GM12891 (cell line): Measurements from ENCODE around the gene ADO.

ENCODE experiments used
- POLR2A ChIP-seq: IDR thresholded peaks from 2 replicates; pipeline ENCODE4 v1.6.1; 2011; ENCODE audit warnings: low read depth, low read length, control low read depth
- POLR2AphosphoS5 ChIP-seq: IDR thresholded peaks from 2 replicates; pipeline ENCODE4 v1.6.1; 2011; ENCODE audit warnings: low read depth, low read length, control low read depth
- SPI1 ChIP-seq: IDR thresholded peaks from 2 replicates; pipeline ENCODE4 v1.6.1; 2011; ENCODE audit warnings: low read depth, low read length, control low read depth

GRCh38 chr10:62795762-62796161 is 8.8 kb upstream of the ADO start:
- TF ChIP-seq POLR2A = no peak
- TF ChIP-seq POLR2AphosphoS5 = no peak
- no peak for TF ChIP-seq SPI1
